Duodenal mucosa (tissue), 2 donors: Measurements from ENCODE around the gene KCNC4.

Experiments
- H3K27ac ChIP-seq: one replicate; pipeline ENCODE4 v1.7.0; 2013; ENCODE audit warnings: low read depth, low read length
- H3K27me3 ChIP-seq, 2 donors: one replicate each; pipeline ENCODE4 v1.7.0; 2013; ENCODE audit warnings: low read length in 2 of 2, control low read depth in 1 of 2; ENCODE audit not compliant: insufficient read depth in 2 of 2, control insufficient read depth in 1 of 2
- H3K36me3 ChIP-seq, 2 donors: one replicate each; pipeline ENCODE4 v1.7.0; 2013; ENCODE audit warnings: low read length in 2 of 2, control low read depth in 1 of 2; ENCODE audit not compliant: insufficient read depth in 2 of 2, control insufficient read depth in 1 of 2
- H3K4me1 ChIP-seq, 2 donors: one replicate each; pipeline ENCODE4 v1.7.0; 2013; ENCODE audit warnings: low read length in 2 of 2, control low read depth in 1 of 2; ENCODE audit not compliant: insufficient read depth in 2 of 2, control insufficient read depth in 1 of 2
- H3K4me3 ChIP-seq, 2 donors: one replicate each; pipeline ENCODE4 v1.7.0; 2013; ENCODE audit warnings: low read length in 2 of 2, low read depth in 1 of 2
- H3K9ac ChIP-seq, 2 donors: one replicate each; pipeline ENCODE4 v1.7.0; 2013; ENCODE audit warnings: low read length in 2 of 2, low read depth in 1 of 2
- H3K9me3 ChIP-seq, 2 donors: one replicate each; pipeline ENCODE4 v1.7.0; 2013; ENCODE audit warnings: low read length in 2 of 2, control low read depth in 1 of 2; ENCODE audit not compliant: control insufficient read depth in 1 of 2

Gene KCNC4

DNA sequence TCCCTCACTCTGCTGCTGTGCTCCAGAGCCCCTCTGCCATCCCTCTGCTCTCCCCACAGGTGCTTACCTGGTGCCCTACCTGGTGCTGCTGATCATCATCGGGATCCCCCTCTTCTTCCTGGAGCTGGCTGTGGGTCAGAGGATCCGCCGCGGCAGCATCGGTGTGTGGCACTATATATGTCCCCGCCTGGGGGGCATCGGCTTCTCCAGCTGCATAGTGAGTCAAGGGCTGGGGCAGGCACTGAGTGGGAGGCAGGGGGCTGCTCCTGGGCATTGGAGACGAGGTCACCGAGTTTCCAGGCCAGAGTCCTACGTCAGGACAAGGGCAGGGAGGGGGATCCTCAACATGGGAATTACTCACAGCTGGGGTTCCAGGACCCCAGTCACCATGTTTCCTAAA lies 38.1 kb upstream of the KCNC4 start:
- Histone ChIP-seq H3K9me3 (no peaks in the 10 kb centered on the region), H3K4me1 (no peaks in the 10 kb centered on the region), H3K27ac (no peak overlapping the region)

DNA sequence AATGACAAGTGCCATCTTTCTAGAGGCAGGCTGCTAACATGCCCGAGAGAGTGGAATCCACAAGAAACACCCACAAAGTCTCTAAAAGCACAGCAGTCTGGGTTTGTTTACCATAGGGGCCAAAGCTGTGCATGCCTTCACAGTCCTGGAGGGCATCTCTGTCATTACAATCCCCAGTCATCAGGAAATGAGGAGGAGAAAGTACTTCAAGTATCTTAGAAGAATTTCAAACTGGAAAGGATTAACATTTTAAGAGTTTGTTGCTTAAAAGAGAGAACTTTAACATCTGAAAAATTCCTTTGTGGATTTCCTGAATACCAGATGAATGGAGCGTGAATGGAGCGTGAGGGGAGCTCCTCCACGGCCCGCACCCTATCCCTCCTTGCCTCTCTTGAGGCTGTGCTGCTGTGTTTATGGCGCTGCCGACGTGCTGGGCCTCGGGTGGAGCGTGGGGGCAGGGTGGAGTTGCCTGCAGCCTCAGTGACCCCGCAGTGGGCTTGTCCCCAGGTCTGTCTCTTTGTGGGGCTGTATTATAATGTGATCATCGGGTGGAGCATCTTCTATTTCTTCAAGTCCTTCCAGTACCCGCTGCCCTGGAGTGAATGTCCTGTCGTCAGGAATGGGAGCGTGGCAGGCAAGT lies 36.5 kb upstream of the KCNC4 start:
- no peak overlapping the region for H3K27ac ChIP-seq
- H3K36me3 ChIP-seq: no peaks in the 10 kb centered on the region
- peaks cover 0 to 3% of the 10 kb centered on the region in 2 donors for H3K27me3 ChIP-seq
- H3K4me3 ChIP-seq: no peak overlapping the region
- no peaks in the 10 kb centered on the region for H3K9me3 ChIP-seq
- H3K9ac ChIP-seq: no peak overlapping the region
- H3K4me1 ChIP-seq: no peaks in the 10 kb centered on the region

More for the DNA sequence above, 38.1 kb upstream of the KCNC4 start:
- Histone ChIP-seq H3K9ac (no peak overlapping the region), H3K27me3 (peaks cover 0 to 3% of the 10 kb centered on the region in 2 donors), H3K36me3 (no peaks in the 10 kb centered on the region), H3K4me3 (no peak overlapping the region)

- H3K27ac ChIP-seq: no peak overlapping the region
- H3K4me1 ChIP-seq: no peaks in the 10 kb centered on the region
- H3K9ac ChIP-seq: no peak overlapping the region
- H3K36me3 ChIP-seq: no peaks in the 10 kb centered on the region
- peaks cover 0 to 3% of the 10 kb centered on the region in 2 donors for H3K27me3 ChIP-seq
- no peak overlapping the region for H3K4me3 ChIP-seq
- H3K9me3 ChIP-seq: no peaks in the 10 kb centered on the region
Measured at GRCh38 chr1:110174961-110175360, 35.2 kb upstream of the KCNC4 start.

GRCh38 chr1:110176299-110176956 lies 33.7 kb upstream of the KCNC4 start:
- no peaks in the 10 kb centered on the region for H3K36me3 ChIP-seq
- no peaks in the 10 kb centered on the region for H3K4me1 ChIP-seq
- H3K27ac ChIP-seq: no peak overlapping the region
- no peak overlapping the region for H3K4me3 ChIP-seq
- H3K27me3 ChIP-seq: peaks cover 0 to 3% of the 10 kb centered on the region in 2 donors
- no peaks in the 10 kb centered on the region for H3K9me3 ChIP-seq
- no peak overlapping the region for H3K9ac ChIP-seq

GRCh38 chr1:110177775-110178174 lies 32.3 kb upstream of the KCNC4 start:
- Histone ChIP-seq H3K4me3 (no peak overlapping the region), H3K4me1 (no peaks in the 10 kb centered on the region), H3K27ac (no peak overlapping the region), H3K27me3 (peaks cover 2 to 3% of the 10 kb centered on the region in 2 donors), H3K9ac (no peak overlapping the region), H3K9me3 (no peaks in the 10 kb centered on the region), H3K36me3 (no peaks in the 10 kb centered on the region)

DNA sequence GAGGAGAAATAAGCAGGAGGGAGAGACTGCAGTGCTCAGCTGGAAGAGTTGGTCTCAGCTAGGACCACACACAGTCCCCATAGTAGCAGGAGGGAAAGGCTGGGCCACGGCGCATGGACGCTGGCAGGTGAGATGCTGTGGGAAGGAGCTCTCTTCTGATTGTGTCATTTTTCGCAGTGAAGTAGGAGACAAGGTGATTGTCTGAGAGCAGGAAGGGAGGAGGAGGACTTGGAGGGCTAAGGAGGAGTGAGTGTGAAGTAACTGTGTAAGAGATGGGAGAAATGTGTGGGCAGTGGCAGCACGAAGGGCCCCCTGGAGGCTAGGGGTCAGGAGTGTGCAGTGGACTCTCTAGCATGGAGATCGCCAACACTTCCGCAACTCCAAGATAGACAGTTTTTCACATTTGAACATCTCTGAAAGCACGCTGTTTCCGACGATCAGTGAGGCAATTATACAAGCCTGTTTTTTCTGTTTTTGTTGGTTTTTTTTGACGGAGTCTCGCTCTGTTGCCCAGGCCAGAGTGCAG lies 26.4 kb upstream of the KCNC4 start:
- Histone ChIP-seq H3K27ac (no peak overlapping the region), H3K27me3 (peaks cover 0 to 13% of the 10 kb centered on the region in 2 donors), H3K36me3 (no peaks in the 10 kb centered on the region), H3K9ac (no peak overlapping the region), H3K4me3 (no peak overlapping the region), H3K4me1 (no peaks in the 10 kb centered on the region), H3K9me3 (no peaks in the 10 kb centered on the region)

DNA sequence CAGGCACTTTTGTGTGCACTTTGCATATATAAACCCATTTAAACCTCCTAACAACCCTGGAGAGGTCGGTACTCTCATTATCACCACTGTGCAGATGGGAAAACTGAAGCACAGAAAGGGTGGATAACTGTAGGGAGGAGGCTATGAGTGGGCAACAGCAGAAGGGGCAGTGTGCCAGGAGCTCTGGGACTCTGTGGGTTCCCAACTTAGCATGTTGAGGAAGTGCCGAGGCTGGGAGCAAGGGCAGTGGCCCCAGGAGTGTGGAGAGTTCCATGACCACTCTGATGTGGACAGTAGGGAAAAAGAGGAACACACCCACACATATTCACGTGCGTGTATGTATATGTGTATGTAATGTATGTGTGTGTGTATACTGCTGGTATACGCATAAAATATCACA lies 25.7 kb upstream of the KCNC4 start:
- Histone ChIP-seq H3K9me3 (no peaks in the 10 kb centered on the region), H3K27ac (no peak overlapping the region), H3K9ac (no peak overlapping the region), H3K36me3 (no peaks in the 10 kb centered on the region), H3K4me1 (no peaks in the 10 kb centered on the region), H3K27me3 (peaks cover 0 to 13% of the 10 kb centered on the region in 2 donors), H3K4me3 (no peak overlapping the region)

DNA sequence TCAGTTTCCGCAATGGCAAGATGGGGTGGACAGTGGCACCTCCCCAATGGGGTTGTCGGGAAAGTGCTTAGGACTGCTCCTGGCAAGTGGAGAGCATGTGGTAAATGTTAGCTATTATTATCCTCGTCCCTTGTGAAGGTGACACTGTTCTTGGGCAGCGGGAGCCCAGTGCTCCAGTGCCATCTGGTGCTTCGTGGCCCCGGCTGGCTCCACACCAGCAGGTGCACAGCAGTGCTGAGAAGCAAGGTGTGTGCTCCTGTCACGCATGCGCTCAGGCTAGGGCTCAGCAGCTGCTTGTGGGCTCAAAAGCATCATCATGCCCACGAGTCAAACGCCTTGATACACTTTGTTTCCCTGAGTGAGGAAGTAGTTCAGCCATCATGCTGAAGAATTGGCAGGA lies 24.9 kb upstream of the KCNC4 start:
- no peak overlapping the region for H3K9ac ChIP-seq
- H3K27ac ChIP-seq: no peak overlapping the region

DNA sequence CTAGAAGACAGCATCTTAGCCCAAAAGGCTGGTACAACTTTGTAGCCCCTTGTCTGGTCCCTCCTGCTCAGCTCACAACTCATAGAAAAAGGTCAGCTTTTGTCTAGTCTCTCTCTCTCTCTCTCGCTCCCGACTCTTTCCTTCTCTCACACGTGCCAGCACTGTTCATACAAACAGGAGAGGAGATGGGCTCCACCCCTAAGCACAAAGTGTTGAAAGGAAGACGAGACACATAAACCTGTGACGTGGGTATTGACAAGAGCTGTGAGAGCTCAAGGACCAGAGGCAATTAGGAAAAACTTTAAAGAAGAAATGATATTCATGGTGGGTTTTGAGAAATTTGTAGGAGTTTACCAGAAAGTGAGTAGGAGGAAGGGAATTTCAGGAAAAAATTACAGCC lies 23.6 kb upstream of the KCNC4 start:
- Histone ChIP-seq H3K9ac (no peak overlapping the region), H3K27me3 (peaks cover 0 to 13% of the 10 kb centered on the region in 2 donors), H3K4me3 (no peak overlapping the region), H3K9me3 (no peaks in the 10 kb centered on the region), H3K4me1 (peaks cover 5% of the 10 kb centered on the region in 2 donors), H3K27ac (no peak overlapping the region), H3K36me3 (no peaks in the 10 kb centered on the region)

More for the DNA sequence above, 24.9 kb upstream of the KCNC4 start:
- no peaks in the 10 kb centered on the region for H3K36me3 ChIP-seq
- H3K9me3 ChIP-seq: no peaks in the 10 kb centered on the region
- H3K4me1 ChIP-seq: peaks cover under 1 to 2% of the 10 kb centered on the region in 2 donors
- H3K27me3 ChIP-seq: peaks cover 0 to 13% of the 10 kb centered on the region in 2 donors
- no peak overlapping the region for H3K4me3 ChIP-seq

DNA sequence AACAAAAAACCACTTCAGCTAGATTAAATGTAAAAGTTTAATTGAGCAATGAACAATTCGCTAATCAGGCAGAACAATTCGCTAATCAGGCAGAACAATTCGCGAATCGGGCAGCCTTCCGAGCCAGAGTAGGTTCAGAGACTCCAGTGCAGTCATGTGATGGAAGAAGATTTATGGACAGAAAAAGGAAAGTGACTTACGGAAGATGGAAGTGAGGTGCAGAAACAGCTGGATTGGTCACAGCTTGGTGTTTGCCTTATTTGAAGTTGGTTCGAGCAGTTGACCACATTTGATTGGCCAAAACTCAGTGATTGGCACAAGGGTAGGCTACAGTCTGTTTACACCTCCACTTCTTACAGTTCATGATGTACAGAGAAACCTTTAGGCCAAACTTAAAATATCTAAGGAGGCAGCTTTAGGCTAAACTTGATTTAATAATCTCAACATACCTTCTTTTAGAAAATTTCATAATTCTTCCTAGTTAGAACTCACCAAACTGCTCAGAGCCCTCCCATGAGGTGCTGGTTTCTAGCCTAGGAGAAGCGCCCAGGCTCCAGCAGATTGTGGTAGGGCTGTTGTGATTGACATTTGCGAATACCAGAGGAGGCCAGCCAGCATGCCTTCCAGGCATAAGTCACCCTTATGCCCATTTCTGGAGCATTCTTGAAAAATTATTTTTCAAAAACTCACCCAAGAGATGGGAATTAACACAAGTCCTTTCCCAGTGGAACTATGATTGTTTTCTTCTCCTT lies 22.8 kb upstream of the KCNC4 start:
- H3K27me3 ChIP-seq: peaks cover 0 to 13% of the 10 kb centered on the region in 2 donors
- H3K9ac ChIP-seq: no peak overlapping the region
- H3K27ac ChIP-seq: no peak overlapping the region
- H3K9me3 ChIP-seq: no peaks in the 10 kb centered on the region
- H3K4me1 ChIP-seq: peaks cover 5% of the 10 kb centered on the region in 2 donors
- H3K36me3 ChIP-seq: no peaks in the 10 kb centered on the region
- H3K4me3 ChIP-seq: no peak overlapping the region
